Fibroblast of pulmonary artery (primary cell): ENCODE results near the gene RNF152.

ENCODE experiments used
- DNase-seq: peaks from one replicate; pipeline ENCODE4 v3.0.0-alpha.2; 2010; ENCODE audit warnings: low read depth
- H3K4me3 ChIP-seq: replicated peaks from 2 replicates; pipeline ENCODE4 v1.5.1; 2011; ENCODE audit warnings: low read depth, mild to moderate bottlenecking, control low read depth, low read length, moderate library complexity
- CTCF ChIP-seq: IDR thresholded peaks from 2 replicates; pipeline ENCODE4 v1.5.1; 2011; ENCODE audit warnings: mild to moderate bottlenecking, control low read depth, low read length, inconsistent platforms; ENCODE audit errors: missing control alignments

Gene RNF152

GRCh38 chr18:61894751-61895524 is 2.1 kb upstream of the RNF152 start:
- peak overlapping the region; percentile 79 for H3K4me3 ChIP-seq
- no peak for TF ChIP-seq CTCF
- no peak for DNase-seq

GRCh38 chr18:61893971-61894750 is 1.4 kb upstream of the RNF152 start:
- TF ChIP-seq CTCF: peak; percentile 14
- DNase-seq: peak; percentile 67
- peak overlapping the region; percentile 79 for H3K4me3 ChIP-seq

DNA sequence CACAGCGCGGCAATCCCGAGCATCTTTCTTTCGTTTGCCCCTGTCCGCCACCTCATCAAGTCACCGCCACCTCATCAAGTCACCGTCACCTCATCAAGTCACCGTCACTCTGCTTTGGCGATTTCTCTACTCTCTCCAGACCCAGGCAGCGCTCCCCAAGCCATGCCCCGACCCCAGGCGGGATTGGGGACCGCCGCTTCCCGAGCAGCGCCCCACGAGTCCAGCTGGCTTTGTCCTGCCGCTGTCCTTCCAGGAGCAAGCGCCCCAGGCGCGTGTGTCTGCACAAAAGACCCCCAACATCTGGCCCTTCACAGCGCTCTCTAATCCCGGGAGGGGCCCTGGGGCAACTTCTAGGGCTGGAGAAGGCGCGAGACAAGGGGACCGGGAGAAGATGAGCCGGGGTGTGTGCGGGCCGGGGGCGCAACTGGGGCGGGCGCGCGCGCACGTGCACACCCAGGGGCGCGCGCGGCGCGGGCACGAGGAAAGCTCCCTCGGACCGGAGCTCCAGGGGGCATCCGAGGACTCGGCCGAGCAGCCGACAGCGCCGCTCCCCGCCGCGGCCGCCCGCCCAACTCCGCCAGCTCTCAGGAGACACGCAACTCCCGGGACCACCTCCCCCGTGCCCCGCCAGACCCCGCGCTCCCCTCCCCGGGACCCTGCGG is 633 bp upstream of the RNF152 start:
- TF ChIP-seq CTCF: no peak

GRCh38 chr18:61891894-61892293 is 913 bp downstream of the RNF152 start:
- H3K4me3 ChIP-seq: no peak overlapping the region
- DNase-seq: no peak
- TF ChIP-seq CTCF: no peak

More for the DNA sequence above, 633 bp upstream of the RNF152 start:
- H3K4me3 ChIP-seq: peak overlapping the region; percentile 79
- DNase-seq: peak; percentile 52

DNA sequence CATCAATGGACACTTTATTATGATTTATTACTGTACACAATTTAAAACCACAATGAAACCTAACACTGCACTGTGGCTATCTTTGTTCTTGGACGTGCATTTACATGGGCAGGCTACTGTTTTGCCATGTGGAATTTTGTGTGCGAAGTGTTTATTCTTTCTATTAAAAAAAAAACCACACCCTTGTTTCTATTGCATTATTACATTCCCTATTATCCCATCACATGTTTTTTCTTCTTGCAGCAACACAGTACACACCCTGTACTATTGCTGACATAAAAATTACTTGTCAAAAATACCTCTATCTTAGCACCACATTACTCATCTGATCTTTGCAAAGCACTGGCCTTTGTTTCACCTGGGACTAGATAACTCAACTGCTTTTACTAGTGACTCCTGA is 1.5 kb downstream of the RNF152 start:
- H3K4me3 ChIP-seq: no peak overlapping the region
- no peak for TF ChIP-seq CTCF
- no peak for DNase-seq

DNA sequence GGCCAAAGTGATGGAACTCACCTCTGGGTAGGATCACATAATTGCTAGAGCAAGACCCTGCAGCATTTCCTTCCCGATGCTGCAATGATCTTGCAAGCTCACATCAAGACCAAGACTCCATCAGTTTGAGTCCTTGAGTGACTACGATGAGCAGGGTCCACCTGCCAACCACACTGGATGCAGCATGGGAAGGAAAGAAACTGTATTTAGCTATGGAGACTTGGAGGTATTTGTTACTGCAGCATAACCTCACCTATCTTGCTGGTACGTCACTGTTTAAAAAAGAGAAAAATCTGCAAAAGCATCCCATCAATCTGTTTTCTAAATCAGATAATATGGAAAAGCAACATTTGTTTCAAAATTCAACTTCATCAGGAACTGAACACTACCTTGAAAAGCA is 2.5 kb downstream of the RNF152 start:
- DNase-seq: no peak
- no peak for TF ChIP-seq CTCF
- H3K4me3 ChIP-seq: no peak overlapping the region
